Measurements from ENCODE around the gene UNC80.

Gene UNC80

DNA sequence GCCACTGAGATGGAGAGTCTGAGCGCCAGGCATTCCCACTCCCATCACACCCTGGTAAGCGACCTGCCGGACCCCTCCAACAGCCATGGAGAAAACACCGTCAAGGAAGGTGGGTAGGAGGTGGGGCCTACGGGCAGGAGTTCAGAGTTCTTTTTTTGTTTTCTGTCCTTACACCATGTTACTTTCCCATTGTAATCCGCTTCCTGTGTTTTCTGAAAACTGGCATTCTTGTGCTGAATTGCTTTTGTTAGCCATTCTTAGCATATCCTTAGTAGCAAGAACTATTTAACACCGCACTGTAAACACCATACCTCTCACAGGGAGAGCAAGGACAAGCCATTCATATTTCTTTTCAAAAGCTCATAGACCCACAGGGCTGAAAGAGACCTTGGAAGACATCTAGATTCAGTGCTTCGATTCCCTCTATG, 46.2 kb downstream of the UNC80 start:
- DNase-seq (ENCODE audit: low read depth) = no peak

DNA sequence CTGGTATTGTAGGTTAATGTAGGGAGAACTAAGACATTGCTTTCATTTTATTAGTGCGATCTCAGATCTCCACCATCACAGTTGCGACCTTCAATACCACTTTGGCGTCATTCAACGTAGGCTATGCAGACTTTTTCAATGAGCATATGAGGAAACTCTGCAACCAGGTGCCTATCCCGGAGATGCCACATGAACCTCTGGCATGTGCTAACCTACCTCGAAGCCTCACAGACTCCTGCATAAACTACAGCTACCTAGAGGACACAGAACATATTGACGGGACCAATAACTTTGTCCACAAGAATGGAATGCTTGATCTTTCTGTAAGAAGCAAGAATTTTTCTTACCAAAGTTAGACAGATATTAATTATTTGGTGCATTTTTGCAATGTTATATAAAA, 47.3 kb downstream of the UNC80 start:
- no peak for DNase-seq (ENCODE audit: low read depth)

DNA sequence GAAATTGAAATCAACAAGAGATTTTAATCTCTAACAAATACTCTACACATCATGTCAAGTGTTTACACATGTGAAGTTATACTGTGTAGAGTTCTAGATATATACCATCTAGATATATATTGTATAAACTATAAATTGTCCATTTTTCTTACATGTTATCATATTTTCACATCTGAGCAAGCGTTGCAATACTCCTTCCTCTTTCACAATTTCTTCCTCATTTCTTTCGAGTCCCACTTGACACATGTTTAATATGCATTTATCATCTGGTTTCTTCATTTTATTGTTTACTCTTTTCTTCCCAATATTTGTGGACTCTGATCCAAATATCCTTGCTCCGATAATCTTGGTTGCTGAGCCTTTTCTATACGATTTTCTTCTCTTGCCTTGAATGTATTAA, 50.2 kb downstream of the UNC80 start:
- DNase-seq (ENCODE audit: low read depth) = no peak

DNA sequence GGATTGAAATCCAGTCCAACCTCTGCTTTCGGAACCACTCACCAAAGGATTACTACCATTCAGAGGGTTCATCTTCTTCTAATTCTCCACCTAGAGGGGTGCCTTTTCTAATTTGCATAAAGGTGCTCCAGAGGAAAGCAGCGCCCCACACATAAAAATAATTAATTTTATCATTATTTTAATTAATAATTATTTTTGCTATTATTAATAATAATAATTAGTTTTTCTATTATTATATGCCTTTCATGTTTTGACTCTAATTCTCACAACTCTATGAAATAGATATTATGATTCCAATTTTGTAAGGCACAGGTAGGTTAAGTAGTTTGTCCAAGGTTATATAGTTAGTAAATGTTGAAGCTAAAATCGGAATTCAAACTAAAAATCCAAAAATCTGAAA, 51.9 kb downstream of the UNC80 start:
- no peak for DNase-seq (ENCODE audit: low read depth)

DNA sequence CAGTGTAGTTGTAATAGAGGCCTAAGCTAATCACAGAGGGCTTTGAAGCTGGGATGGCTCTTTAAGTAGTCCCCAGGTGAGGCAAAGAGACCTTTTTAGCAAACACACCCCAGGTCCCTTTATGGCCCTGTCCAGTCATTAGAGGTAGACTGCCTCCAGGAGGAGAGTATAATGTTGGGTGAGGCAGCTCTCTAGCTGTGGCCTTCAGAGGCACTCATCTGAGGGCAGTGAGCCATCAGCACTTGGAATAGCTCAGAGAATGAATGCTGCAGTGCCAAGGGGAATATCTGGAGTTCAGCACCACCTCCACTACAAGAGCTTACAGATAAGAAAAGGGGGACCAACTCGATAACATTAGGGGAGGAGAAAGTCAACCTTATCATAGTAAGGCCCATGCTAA, 52.8 kb downstream of the UNC80 start:
- DNase-seq (ENCODE audit: low read depth) = no peak

DNA sequence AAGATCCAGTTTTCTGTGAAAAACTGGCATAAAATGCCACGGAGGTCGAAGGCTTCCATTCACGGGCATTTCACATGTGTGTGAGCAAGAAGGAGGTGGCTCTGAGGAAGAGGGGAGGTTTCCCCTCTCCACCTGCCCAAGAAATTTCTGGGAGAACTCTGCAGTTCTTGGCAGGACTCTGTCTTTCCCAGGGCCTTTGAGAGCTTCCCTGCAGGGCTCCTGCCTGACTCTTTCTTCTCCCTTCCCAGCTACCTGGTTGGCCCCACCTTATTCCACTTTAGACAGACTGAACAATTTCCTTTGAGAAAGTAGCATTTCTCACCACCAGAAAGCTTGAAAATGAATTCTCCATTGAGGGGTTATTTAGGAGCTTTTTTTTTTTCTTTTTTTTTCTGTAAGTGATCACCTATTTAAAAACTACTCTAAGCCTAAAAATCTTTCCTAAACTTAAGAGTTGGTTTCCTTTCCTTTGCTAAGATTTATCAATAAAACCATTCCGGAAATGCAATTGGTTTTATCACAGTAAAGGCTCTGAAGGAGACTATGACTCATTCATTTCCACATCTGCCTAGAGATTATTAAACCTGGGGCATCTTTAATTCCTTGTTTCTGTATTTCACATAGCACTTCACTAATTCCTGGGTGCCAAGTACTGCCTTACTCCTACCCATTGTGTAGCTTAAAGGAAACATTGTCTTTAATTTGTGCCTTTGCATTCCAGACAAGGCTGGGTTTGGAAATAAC, 59.3 kb downstream of the UNC80 start:
- no peak for DNase-seq (ENCODE audit: low read depth)

DNA sequence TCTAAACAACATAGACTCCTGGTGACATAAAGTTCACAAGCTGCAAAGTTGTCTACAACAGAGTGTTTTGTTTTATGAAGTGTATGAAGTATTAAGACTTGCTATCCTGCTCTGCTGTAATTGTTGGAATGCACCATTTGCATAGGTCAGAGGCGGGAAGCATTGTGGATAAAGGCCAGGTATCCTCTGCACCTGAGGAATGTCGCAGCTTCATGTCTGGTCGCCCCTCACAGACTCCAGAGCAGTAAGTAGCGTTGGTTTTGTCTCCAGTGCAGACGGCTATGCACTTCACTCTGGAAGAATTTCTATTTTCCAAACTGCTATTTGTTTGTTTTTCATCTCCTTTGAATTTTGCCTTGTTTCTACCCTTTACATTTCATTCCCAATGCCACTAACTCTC, 63.1 kb downstream of the UNC80 start:
- no peak for DNase-seq (ENCODE audit: low read depth)

DNA sequence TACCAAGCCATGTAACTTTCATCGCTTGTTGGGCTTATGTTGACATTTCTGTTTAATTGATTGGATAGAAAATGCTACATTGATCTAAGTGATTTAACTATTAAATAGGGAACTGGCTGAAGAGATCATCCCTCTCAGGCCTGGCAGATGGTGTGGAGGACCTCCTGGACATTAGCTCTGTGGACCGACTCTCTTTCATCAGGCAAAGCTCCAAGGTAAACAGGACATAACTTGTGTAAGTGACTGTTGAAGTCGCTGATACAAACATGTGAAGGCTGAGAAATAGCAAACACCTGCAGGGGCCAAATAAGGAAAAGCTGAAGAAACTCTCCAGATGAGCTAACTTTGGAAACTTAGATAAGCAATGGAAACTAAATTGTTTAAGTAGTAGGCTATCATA, 68.8 kb downstream of the UNC80 start:
- no peak for DNase-seq (ENCODE audit: low read depth)

DNA sequence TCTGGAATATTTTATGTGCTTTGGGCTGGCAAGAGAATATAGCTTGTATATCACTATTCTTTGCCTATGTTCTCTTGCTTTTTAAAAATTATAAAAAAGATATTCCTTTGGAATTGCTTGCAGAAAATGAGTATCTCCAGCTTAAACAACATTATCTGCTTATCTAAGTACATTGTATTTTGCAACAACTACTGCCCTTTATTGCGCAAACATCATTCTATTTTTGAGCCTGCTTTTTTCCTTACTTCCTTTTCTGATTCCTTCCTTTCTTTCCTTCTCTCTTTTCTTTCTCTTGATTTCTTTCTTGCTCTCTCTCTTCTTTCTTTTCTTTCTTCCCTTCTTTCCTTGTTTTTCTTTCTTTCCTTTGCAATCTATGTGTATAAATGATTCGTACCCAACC, 74.0 kb downstream of the UNC80 start:
- no peak for DNase-seq (ENCODE audit: low read depth)

DNA sequence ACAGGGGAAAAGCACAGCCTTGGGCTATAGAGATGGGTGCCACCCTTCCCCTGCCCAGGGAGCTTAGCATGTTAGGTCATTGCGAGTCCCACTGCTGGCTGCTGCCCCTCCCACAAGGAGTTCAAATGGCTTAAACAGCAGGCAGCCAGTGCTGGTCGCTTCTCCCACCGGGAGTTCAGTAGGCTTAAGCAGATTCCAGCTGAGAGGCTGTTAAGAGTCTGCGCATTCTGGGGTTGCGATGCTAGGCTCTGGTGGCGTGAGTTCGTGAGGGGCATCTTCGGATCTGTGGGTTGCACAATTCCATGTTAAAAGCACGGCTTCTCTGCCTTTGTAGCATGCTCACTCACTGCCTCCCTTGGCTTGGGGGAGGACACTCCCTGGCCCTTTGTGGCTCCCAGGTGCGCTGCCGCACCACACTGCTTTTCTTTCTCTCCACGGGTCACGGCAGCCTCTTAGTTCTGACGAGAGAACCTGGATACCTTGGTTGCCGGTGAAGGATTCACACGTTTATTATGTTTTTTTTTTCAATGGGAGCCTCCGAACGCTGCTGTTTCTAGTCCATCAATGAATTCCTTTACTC, 93.2 kb downstream of the UNC80 start:
- no peak for DNase-seq (ENCODE audit: low read depth)

DNA sequence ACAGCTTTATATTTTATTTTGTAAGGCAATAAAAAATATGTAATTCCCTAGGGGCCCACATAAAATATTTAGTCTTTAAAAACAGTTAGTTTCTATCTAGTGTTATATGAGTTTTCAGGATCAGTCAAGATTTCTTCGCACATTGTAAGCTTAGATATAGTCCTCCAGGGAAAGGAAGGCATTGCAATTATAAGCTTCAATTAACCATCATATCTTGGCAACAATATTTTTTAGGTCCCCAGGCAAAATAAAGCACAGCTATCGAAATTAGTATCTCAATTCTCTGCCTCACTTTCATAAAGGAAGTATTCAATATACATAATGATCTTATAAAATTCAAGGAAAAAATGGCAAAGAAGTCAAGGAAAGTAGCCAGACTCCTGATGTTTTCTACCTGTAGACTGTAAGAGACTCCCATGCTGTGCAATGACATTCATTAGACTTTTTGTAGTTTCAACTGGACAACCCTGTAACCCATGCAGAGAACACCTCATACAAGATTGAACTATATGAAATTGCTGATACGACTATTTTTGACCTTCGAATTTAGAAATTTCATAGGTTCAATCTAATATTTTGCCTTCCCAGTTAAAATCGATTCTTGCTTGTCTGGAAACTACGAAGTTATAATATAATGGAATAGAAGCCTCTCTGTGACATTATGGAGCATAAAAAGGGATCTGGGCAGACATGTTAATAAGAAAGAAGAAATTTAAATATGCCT, 96.8 kb downstream of the UNC80 start:
- no peak for DNase-seq (ENCODE audit: low read depth)

DNA sequence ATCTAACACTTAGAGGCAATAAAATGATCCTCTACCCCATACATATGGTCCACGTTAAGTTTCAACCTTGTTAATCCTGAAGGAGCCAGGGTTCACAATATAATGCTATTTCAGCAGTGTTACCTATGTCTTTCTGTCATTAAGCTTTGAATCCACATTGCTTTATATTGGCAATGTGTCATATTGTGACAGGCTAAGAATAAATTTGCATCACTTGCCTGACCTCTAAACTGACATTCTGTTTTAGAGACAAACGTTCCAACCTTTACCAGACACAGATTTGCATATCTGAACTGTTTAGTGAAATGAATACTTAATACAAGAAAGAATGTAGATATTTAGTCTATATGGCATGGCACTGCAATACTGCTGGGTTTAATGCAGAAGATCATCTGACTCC, 98.4 kb downstream of the UNC80 start:
- DNase-seq (ENCODE audit: low read depth) = no peak

DNA sequence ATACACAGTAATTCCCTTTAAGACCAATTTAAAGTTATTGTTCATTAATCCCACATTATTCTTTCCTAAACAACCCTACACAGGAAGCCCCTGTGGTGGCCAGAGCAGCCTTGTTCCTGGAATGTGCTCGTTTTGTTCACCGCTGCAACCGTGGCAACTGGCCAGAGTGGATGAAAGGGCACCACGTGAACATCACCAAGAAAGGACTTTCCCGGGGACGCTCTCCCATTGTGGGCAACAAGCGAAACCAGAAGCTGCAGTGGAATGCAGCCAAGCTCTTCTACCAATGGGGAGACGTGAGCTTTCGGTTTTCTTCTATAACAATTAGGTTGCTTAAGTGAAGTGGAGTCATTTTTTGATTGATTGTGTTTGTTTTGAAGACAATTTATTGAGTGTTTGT, 101.0 kb downstream of the UNC80 start:
- no peak for DNase-seq (ENCODE audit: low read depth)

DNA sequence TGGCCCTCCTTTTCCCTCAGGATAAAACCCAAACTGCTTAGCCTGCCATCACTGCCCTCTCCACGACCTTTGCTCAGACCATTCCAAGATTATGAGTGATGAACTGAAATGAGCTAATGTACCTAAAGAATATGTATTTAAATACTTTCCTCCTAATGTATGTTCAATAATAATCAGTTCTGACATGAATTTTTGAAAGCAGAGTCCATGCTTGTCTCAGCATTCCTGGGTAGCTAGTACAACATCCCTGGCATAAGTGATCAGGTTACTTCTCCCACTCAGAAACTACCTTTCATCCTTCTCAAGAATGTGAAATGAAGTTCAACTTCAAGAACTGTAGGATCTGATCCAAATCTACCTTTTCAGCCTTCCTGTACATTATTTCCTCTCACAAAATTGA, 103.6 kb downstream of the UNC80 start:
- DNase-seq (ENCODE audit: low read depth) = no peak

DNA sequence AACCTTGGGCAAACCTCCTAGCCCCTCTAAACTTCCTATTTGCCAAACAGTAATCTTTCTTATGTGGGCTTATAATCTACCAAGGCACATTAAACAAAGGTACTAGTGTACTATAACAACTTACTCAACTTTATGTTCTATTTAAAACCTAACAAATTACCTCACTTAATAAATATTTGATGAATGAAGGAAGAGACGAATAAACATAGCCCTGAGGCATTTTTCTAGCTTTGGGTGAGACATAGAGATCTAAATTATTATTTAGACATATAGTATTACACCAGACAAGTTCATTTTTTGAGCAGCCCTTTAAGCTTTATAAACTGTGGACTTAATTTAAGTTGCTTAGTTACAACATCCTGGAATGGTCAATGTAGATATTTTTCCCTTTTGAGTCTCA, 104.6 kb downstream of the UNC80 start:
- no peak for DNase-seq (ENCODE audit: low read depth)

DNA sequence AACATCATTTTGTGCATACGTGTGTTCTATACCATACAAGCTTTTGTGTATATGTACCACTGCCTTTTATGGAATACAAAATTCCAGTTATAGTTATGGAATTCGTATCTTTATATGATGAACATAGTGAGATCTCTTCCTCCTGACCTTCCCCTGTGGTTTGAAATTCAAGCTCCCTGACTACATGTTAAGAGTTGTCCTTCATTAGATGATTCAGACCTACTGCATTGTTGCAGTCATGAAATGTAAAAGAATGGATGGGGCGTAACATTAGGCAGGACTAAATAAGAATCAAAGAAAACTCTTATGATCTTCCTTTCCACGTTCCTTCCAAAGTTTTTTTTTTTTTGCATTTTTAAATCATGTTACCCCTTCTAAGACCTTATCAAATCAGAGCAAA, 107.1 kb downstream of the UNC80 start:
- no peak for DNase-seq (ENCODE audit: low read depth)

DNA sequence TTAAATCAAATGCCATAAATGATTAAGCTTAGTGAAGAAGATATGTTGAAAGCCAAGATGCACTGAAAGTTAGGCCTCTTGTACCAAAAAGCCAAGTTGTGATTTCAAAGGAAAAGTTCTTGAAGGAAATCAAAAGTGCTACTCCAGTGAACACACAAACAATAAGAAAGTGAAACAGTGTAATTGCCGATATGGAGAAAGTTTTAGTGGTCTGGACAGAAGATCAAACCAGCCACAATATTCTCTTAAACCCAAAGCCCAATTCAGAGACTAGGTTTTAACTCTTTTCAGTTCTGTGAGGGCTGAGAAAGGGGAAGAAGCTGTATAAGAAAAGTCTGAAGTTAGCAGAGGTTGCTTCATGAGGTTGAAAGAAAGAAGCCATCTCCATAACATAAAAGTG, 129.0 kb downstream of the UNC80 start:
- DNase-seq (ENCODE audit: low read depth) = no peak

DNA sequence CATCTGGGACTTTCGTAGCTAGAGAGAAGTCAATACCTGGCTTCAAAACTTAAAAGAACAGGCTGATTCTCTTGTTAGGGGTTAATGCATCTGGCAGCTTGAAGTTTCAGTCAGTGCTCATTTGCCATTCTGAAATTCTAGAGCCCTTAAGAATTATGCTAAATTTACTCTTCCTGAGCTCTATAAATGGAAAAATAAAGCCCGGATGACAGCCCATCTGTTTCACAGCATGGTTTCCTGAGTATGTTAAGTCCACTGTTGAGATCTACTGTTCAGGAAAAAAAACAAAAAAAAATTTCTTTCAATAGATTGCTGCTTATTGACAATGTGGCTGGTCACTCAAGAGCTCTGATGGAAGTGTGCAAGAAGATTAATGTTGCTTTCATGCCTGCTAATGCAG, 129.5 kb downstream of the UNC80 start:
- DNase-seq (ENCODE audit: low read depth) = no peak

DNA sequence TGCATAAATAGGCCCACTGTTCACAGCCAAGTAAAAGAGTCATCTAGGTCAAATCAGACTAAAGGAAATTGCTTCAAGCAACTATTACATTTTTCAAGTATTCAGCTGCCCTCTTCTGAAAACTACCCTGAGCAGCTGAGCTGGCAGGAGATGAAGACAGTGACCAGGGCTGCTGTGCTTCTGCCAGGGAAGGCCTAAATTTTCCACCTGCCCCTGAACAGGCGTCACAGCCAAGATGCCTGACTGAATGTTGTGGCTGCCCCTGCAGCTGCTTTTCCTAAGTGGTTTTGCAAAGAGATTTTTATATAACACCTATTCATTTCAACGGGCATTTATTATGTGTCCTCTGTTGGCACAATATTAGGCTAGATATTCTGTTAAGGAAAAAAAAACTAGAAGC, 134.1 kb downstream of the UNC80 start:
- no peak for DNase-seq (ENCODE audit: low read depth)

DNA sequence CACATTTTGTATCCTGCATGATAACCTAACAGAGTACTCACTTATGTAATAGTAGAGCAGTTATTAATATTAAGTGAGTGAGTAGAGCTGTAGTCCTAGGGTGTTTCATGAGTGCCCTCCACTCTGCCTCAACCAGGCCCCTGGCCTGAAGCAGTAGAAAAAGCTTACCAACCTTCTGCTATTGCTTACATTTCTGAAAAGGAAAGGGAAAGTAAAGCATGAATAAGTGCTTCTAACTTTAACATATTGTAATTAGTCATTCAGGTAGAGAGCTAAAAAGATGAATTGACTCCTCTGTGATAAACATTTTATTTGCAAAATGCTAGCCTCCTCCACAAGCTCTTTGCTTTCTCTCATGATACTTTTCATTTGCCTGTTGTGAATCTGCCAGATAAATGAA, 136.1 kb downstream of the UNC80 start:
- DNase-seq (ENCODE audit: low read depth) = no peak

DNA sequence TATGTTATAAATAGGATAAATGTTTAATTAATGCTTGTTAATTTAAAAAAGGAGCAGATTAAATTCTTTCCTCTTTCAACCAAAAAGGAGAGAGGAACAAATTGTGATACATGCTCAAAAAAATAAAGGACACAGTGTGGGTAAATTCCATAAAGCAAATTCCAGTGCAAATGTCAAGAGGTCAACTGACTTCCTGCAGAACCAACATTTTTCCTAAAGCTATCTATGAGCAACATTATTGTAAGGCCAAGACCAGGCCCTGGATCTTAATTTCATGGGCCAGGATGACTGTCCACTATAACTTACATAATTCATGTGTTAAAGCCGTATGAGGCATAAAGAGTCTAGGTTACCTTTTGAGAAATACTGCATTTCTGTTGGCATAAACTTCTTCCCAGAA, 136.9 kb downstream of the UNC80 start:
- DNase-seq (ENCODE audit: low read depth) = no peak

DNA sequence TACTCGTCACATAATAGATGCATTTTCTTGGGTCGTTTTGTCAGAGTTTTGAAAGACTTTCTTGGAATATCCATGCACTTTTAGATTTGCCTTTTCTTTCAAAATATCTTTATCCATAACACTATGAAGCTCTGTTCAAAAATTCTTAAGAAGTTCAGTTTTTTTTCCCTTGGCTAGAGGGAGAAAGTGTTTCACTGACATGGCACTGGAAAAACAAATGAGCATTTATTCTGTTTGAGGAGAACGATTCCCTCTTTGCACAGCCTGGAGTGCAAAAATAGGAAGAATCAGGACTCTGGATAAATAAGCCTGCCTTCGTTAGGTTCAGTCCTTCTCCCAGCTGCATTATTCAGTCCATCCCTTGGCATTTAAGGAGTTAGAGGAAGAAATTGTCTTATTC, 139.9 kb downstream of the UNC80 start:
- no peak for DNase-seq (ENCODE audit: low read depth)

DNA sequence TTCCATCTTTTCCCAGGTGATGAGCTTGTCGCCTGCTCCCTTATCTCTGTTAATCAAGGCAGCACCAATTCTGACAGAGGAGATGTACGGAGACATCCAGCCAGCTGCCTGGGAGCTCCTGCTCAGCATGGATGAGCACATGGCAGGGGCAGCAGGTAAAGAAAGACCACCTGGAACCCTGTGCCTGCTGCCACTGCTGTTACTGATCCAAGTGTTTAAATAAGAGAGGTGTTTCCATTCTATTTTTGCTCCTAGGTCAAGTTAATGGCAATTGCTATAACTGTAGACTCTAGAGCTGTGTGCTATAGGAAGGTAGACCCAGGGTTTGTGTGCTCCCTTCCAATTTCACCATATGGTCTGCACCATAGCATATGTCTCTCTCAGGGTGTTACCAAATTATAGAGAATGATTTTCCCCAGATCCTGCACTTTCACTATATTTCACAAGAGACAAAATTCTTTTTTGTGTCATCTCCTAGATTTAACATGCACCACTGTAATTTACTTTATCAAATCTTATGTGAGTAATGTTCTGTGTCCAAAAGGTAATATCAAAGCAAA, 142.2 kb downstream of the UNC80 start:
- DNase-seq (ENCODE audit: low read depth) = no peak

All from activated gamma-delta T cell treated with anti-CD3 and anti-CD28 coated beads, Interleukin-2, amount 50 U/mL, for 16 hours (primary cell).